ENCODE measurements around the gene IGF2BP1. TPM values are rescaled to one million over a fixed set of nuclear protein-coding genes. Genes with fewer than 3 reads are reported as not detected.

The IGF2BP1 gene
- total RNA-seq, 1 donor from 2014 or later: 260 TPM

DNA sequence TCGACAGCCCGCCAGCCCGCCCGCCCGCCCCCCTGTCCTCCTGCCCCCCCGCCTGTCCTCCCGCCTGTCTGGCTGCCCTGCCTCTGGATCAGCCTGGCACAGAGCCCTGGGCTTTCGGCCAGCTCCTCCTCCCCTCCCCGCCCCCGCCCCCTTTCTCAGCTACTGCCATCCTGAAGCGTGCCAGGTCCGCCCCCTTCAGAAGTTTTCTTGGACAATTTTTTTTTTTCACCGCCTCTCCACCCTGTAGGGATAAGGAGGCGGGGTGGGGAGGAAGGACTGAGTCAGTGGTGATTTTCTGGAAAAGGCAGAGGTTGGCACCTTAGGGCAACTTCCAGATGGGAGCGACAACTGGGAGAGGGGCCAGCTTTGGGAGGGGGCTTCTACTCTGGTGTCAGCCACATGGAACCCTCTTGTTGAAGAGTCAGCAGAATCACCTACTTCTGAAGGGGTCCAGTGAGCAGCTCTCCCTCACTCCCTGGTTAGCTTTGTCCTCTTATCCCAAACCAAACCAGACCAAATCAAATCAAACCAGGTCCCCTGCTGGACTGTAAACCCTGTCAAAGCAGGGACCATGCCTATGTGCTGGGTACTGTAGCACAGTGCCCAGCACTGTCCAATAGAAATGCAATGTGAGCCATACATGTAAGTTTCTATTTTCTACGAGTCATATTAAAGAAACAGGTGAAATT lies 19.7 kb downstream of the IGF2BP1 start:
- no peak overlapping the region for H2AFZ ChIP-seq (ENCODE audit: low read depth, low read length)
- no peak for FAIRE-seq
- H3K9ac ChIP-seq (ENCODE audit: low read length): no peak overlapping the region
- H3K4me2 ChIP-seq (ENCODE audit: low read length): peak overlapping the region; percentile 56
- no peak overlapping the region for H3K27ac ChIP-seq (ENCODE audit: low read depth, low read length)
- no peaks in the 10 kb centered on the region for H3K27me3 ChIP-seq (ENCODE audit: insufficient read depth, low read length)
- peak overlapping the region; percentile 60 for H3K4me3 Mint-ChIP-seq (ENCODE audit: unreplicated experiment)
- peaks cover 2% of the 10 kb centered on the region for H3K36me3 Mint-ChIP-seq (ENCODE audit: low read depth, unreplicated experiment)
- DNase-seq (ENCODE audit: low read depth): peak; percentile 62
- no peaks in the 10 kb centered on the region for H3K27me3 Mint-ChIP-seq (ENCODE audit: low read depth, unreplicated experiment)
- H4K20me1 ChIP-seq (ENCODE audit: insufficient read depth, low read length): peaks cover 69% of the 10 kb centered on the region
- TF ChIP-seq EZH2 (IDR thresholded peaks at IDR 0.05; ENCODE audit: insufficient read depth, low read length): no peak
- TF ChIP-seq, protein P1, sequence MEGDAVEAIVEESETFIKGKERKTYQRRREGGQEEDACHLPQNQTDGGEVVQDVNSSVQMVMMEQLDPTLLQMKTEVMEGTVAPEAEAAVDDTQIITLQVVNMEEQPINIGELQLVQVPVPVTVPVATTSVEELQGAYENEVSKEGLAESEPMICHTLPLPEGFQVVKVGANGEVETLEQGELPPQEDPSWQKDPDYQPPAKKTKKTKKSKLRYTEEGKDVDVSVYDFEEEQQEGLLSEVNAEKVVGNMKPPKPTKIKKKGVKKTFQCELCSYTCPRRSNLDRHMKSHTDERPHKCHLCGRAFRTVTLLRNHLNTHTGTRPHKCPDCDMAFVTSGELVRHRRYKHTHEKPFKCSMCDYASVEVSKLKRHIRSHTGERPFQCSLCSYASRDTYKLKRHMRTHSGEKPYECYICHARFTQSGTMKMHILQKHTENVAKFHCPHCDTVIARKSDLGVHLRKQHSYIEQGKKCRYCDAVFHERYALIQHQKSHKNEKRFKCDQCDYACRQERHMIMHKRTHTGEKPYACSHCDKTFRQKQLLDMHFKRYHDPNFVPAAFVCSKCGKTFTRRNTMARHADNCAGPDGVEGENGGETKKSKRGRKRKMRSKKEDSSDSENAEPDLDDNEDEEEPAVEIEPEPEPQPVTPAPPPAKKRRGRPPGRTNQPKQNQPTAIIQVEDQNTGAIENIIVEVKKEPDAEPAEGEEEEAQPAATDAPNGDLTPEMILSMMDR (IDR thresholded peaks at IDR 0.05; ENCODE audit: insufficient read depth, low read depth, low read length): no peak
- H3K27ac Mint-ChIP-seq (ENCODE audit: unreplicated experiment): peak overlapping the region; percentile 85
- H3K9me3 ChIP-seq (ENCODE audit: insufficient read depth, low read depth, low read length): no peaks in the 10 kb centered on the region
- H3K36me3 ChIP-seq (ENCODE audit: insufficient read depth, low read length): no peaks in the 10 kb centered on the region
- peaks cover 44% of the 10 kb centered on the region for H3K4me1 ChIP-seq (ENCODE audit: insufficient read depth, low read length)
- H3K79me2 ChIP-seq (ENCODE audit: insufficient read depth, low read length): peaks cover 95% of the 10 kb centered on the region
- H3K4me1 Mint-ChIP-seq (ENCODE audit: low read depth, unreplicated experiment): peaks cover 58% of the 10 kb centered on the region
- H3K4me3 ChIP-seq (ENCODE audit: insufficient read depth, low read depth, low read length): no peak overlapping the region
- no peaks in the 10 kb centered on the region for H3K9me3 Mint-ChIP-seq (ENCODE audit: unreplicated experiment)

DNA sequence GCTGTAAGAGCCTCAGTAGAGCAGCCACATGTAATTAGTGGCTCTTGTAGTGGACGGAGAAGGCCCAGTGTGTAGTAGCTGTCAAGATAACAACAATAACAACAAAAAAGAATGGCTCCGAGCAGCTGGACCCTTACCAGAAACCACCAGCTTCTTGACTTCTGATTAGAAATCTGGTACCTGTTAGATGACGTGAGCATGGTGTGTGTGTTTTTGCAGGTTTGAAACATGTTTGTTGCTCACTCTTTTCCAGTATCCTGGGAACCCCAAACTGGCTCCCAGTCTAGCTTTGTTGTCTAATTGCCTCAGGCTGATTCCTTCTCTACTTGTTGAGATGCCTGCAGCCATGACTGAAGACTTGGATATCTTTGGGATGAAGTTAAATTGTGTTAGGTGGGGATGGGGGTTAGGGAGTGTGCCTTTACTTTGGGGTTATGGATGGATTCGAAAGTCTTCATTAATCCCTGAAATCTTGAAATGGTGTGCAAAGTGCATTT lies 21.0 kb downstream of the IGF2BP1 start:
- DNase-seq (ENCODE audit: low read depth) (no peak), FAIRE-seq (no peak)
- Histone ChIP-seq H3K9me3 (ENCODE audit: insufficient read depth, low read depth, low read length) (no peaks in the 10 kb centered on the region), H3K4me2 (ENCODE audit: low read length) (no peak overlapping the region), H3K4me3 (ENCODE audit: insufficient read depth, low read depth, low read length) (no peak overlapping the region), H2AFZ (ENCODE audit: low read depth, low read length) (no peak overlapping the region), H3K27me3 (ENCODE audit: insufficient read depth, low read length) (no peaks in the 10 kb centered on the region), H3K36me3 (ENCODE audit: insufficient read depth, low read length) (no peaks in the 10 kb centered on the region), H3K9ac (ENCODE audit: low read length) (no peak overlapping the region), H3K79me2 (ENCODE audit: insufficient read depth, low read length) (peaks cover 95% of the 10 kb centered on the region), H3K27ac (ENCODE audit: low read depth, low read length) (no peak overlapping the region), H3K4me1 (ENCODE audit: insufficient read depth, low read length) (peaks cover 51% of the 10 kb centered on the region), H4K20me1 (ENCODE audit: insufficient read depth, low read length) (peaks cover 66% of the 10 kb centered on the region)
- Mint-ChIP-seq H3K36me3 (ENCODE audit: low read depth, unreplicated experiment) (peaks cover 6% of the 10 kb centered on the region), H3K4me1 (ENCODE audit: low read depth, unreplicated experiment) (peaks cover 57% of the 10 kb centered on the region), H3K4me3 (ENCODE audit: unreplicated experiment) (peak overlapping the region; percentile 4), H3K27me3 (ENCODE audit: low read depth, unreplicated experiment) (no peaks in the 10 kb centered on the region), H3K27ac (ENCODE audit: unreplicated experiment) (no peak overlapping the region), H3K9me3 (ENCODE audit: unreplicated experiment) (no peaks in the 10 kb centered on the region)
- TF ChIP-seq, protein P1 (IDR thresholded peaks at IDR 0.05; ENCODE audit: insufficient read depth, low read depth, low read length): no peak
- no peak for TF ChIP-seq EZH2 (IDR thresholded peaks at IDR 0.05; ENCODE audit: insufficient read depth, low read length)

DNA sequence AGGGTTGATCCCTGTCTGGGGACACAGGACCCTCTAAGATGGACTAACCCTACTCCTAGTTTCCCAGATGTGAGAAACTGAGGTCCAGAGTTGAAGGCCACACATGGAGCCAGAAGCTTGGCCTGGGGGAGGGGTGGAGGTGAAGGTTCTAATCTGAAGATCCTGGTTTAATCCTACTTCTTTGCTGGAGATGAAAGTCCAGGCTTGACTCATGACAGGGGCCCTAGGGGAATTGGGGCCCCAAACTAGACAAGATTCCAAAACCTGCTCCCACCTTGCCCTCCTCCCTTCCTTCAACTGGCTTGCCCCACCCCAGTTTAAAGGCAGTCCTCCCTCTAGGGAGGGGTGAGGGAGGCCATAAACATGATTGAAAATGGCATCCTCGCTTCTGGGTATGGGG lies 21.6 kb downstream of the IGF2BP1 start:
- Histone ChIP-seq H3K4me1 (ENCODE audit: insufficient read depth, low read length) (peaks cover 51% of the 10 kb centered on the region), H3K9ac (ENCODE audit: low read length) (no peak overlapping the region), H3K27ac (ENCODE audit: low read depth, low read length) (no peak overlapping the region), H3K4me3 (ENCODE audit: insufficient read depth, low read depth, low read length) (no peak overlapping the region), H3K79me2 (ENCODE audit: insufficient read depth, low read length) (peaks cover 95% of the 10 kb centered on the region), H4K20me1 (ENCODE audit: insufficient read depth, low read length) (peaks cover 68% of the 10 kb centered on the region), H3K9me3 (ENCODE audit: insufficient read depth, low read depth, low read length) (no peaks in the 10 kb centered on the region), H2AFZ (ENCODE audit: low read depth, low read length) (no peak overlapping the region), H3K27me3 (ENCODE audit: insufficient read depth, low read length) (no peaks in the 10 kb centered on the region), H3K4me2 (ENCODE audit: low read length) (no peak overlapping the region), H3K36me3 (ENCODE audit: insufficient read depth, low read length) (no peaks in the 10 kb centered on the region)
- Mint-ChIP-seq H3K27ac (ENCODE audit: unreplicated experiment) (no peak overlapping the region), H3K9me3 (ENCODE audit: unreplicated experiment) (no peaks in the 10 kb centered on the region), H3K4me1 (ENCODE audit: low read depth, unreplicated experiment) (peaks cover 63% of the 10 kb centered on the region), H3K36me3 (ENCODE audit: low read depth, unreplicated experiment) (peaks cover 6% of the 10 kb centered on the region), H3K4me3 (ENCODE audit: unreplicated experiment) (no peak overlapping the region), H3K27me3 (ENCODE audit: low read depth, unreplicated experiment) (no peaks in the 10 kb centered on the region)
- DNase-seq (ENCODE audit: low read depth): no peak
- no peak for TF ChIP-seq EZH2 (IDR thresholded peaks at IDR 0.05; ENCODE audit: insufficient read depth, low read length)
- TF ChIP-seq, protein P1 (IDR thresholded peaks at IDR 0.05; ENCODE audit: insufficient read depth, low read depth, low read length): no peak
- FAIRE-seq: no peak

Data from astrocyte (in vitro differentiated cells and primary cell).